SU-DHL-6 (cell line): ENCODE results near the gene PPFIBP1.

Experiments
- H2AFZ ChIP-seq: fragments of 200-600 bp; sonication (generic); 2 replicates; pipeline ENCODE4 v1.6.1; 2014; ENCODE audit warnings: low read depth, mild to moderate bottlenecking, moderate library complexity, mixed read lengths, antibody characterized with exemption, low read length; ENCODE audit not compliant: severe bottlenecking
- H3F3A ChIP-seq: fragments of 200-600 bp; shearing (Covaris generic); 2 replicates; pipeline ENCODE4 v1.6.0; 2016; ENCODE audit warnings: antibody characterized with exemption, mild to moderate bottlenecking; ENCODE audit not compliant: insufficient read depth
- H3K27ac ChIP-seq: fragments of 200-600 bp; sonication (generic); 2 replicates; pipeline ENCODE4 v1.5.1; 2016; ENCODE audit warnings: low read depth, mild to moderate bottlenecking, low read length, moderate library complexity, mixed read lengths
- H3K27me3 ChIP-seq: fragments of 200-600 bp; sonication (generic), shearing (Covaris generic); 2 replicates; pipeline ENCODE4 v1.6.0; 2014; ENCODE audit warnings: mild to moderate bottlenecking, low read length
- H3K36me3 ChIP-seq: fragments of 200-600 bp; sonication (generic); 2 replicates; pipeline ENCODE4 v1.6.1; 2014; ENCODE audit warnings: mild to moderate bottlenecking, low read length, mixed read lengths
- H3K4me2 ChIP-seq: fragments of 300-600, 200-600 bp; shearing (Covaris generic), sonication (generic); 2 replicates; pipeline ENCODE4 v1.6.0; 2014; ENCODE audit warnings: low read length, low read depth, mild to moderate bottlenecking; ENCODE audit not compliant: poor library complexity, severe bottlenecking
- H3K4me3 ChIP-seq: fragments of 200-600 bp; sonication (generic); 2 replicates; pipeline ENCODE4 v1.5.1; 2014; ENCODE audit warnings: antibody characterized with exemption, low read length, mild to moderate bottlenecking, mixed read lengths; ENCODE audit not compliant: insufficient read depth, poor library complexity, severe bottlenecking
- H3K79me2 ChIP-seq: fragments of 200-600 bp; sonication (generic); 2 replicates; pipeline ENCODE4 v1.6.1; 2014; ENCODE audit warnings: mild to moderate bottlenecking, low read length, moderate library complexity; ENCODE audit not compliant: insufficient read depth
- H3K9ac ChIP-seq: fragments of 200-600 bp; sonication (generic); 2 replicates; pipeline ENCODE4 v1.7.0; 2014; ENCODE audit warnings: mild to moderate bottlenecking, low read length
- H3K9me2 ChIP-seq: fragments of 200-600 bp; sonication (generic); replicated peaks from 2 replicates; pipeline ENCODE4 v1.6.1; 2014; ENCODE audit warnings: low read length; ENCODE audit not compliant: insufficient read depth
- H3K9me3 ChIP-seq: fragments of 200-600 bp; sonication (generic); 2 replicates; pipeline ENCODE4 v1.6.1; 2014; ENCODE audit warnings: low read length, mixed read lengths; ENCODE audit not compliant: insufficient read depth
- H4K20me1 ChIP-seq: fragments of 200-600 bp; sonication (generic); 2 replicates; pipeline ENCODE4 v1.6.1; 2014; ENCODE audit warnings: low read depth, mild to moderate bottlenecking, antibody characterized with exemption, low read length, moderate library complexity, mixed read lengths
- EZH2phosphoT487 ChIP-seq: fragments of 200-600 bp; sonication (generic), shearing (Covaris generic); conservative IDR thresholded peaks from 2 replicates; pipeline ENCODE4 v1.6.1; 2018; ENCODE audit warnings: mild to moderate bottlenecking, antibody characterized with exemption, low read length, moderate library complexity, mixed read lengths
- TF ChIP-seq, protein P1 (sequence below): fragments of 200-600 bp; sonication (generic); IDR thresholded peaks from one replicate; pipeline ENCODE4 v1.5.1; 2017; ENCODE audit warnings: antibody characterized with exemption, mild to moderate bottlenecking, low read length, moderate library complexity; ENCODE audit not compliant: insufficient read depth, poor library complexity, severe bottlenecking

PPFIBP1 gene

DNA sequence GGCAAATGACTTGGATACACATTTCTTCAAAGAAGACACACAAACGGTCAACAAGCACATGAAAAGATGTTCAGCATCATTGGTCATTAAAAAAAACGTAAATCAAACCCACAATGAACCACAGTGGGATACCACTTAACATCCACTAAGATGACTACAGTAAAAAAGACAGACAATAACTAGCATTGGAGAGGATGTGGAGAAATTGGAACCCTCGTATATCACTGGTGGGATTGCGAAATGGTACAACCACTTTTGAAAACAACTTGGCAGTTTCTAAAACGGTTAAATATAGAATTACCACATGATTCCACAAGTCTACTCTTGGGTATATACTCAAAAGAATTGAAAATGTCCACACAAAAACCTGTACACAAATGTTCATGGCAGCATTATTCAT is 25.2 kb upstream of the PPFIBP1 start:
- Histone ChIP-seq H3K79me2 (no peaks in the 10 kb centered on the region), H2AFZ (no peak overlapping the region), H3K4me3 (no peak overlapping the region), H3K9me2 (no peaks in the 10 kb centered on the region), H3K9me3 (no peaks in the 10 kb centered on the region), H3K9ac (no peak overlapping the region), H3F3A (no peaks in the 10 kb centered on the region), H4K20me1 (no peaks in the 10 kb centered on the region), H3K27me3 (no peaks in the 10 kb centered on the region), H3K36me3 (no peaks in the 10 kb centered on the region), H3K4me2 (no peak overlapping the region), H3K27ac (no peak overlapping the region)
- TF ChIP-seq, protein P1, sequence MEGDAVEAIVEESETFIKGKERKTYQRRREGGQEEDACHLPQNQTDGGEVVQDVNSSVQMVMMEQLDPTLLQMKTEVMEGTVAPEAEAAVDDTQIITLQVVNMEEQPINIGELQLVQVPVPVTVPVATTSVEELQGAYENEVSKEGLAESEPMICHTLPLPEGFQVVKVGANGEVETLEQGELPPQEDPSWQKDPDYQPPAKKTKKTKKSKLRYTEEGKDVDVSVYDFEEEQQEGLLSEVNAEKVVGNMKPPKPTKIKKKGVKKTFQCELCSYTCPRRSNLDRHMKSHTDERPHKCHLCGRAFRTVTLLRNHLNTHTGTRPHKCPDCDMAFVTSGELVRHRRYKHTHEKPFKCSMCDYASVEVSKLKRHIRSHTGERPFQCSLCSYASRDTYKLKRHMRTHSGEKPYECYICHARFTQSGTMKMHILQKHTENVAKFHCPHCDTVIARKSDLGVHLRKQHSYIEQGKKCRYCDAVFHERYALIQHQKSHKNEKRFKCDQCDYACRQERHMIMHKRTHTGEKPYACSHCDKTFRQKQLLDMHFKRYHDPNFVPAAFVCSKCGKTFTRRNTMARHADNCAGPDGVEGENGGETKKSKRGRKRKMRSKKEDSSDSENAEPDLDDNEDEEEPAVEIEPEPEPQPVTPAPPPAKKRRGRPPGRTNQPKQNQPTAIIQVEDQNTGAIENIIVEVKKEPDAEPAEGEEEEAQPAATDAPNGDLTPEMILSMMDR = no peak
- no peak for TF ChIP-seq EZH2phosphoT487

DNA sequence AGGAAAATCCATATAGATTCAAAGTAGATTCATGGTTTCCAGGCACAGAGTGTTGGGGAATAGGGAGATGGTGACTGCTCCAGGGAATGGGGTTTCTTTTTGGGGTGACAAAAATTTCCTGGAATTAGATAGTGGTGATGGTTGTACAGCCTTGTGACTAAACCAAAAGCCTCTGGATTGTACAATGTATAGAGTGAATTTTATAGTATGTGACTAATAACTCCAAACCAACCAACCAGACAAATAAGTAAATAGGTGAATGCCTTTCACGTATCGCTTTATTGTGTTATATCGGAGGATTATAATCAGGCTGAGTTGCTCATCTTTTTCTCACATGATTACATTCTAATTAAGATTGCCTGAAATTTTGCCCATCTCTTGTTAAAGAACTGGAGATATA is 24.6 kb upstream of the PPFIBP1 start:
- Histone ChIP-seq H3K4me2 (no peak overlapping the region), H3K9me3 (no peaks in the 10 kb centered on the region), H2AFZ (no peak overlapping the region), H3K27me3 (no peaks in the 10 kb centered on the region), H3K27ac (no peak overlapping the region), H3K9ac (no peak overlapping the region), H3K4me3 (no peak overlapping the region), H3K9me2 (no peaks in the 10 kb centered on the region), H3K79me2 (no peaks in the 10 kb centered on the region), H4K20me1 (no peaks in the 10 kb centered on the region), H3F3A (no peaks in the 10 kb centered on the region), H3K36me3 (no peaks in the 10 kb centered on the region)
- TF ChIP-seq EZH2phosphoT487 = no peak
- TF ChIP-seq, protein P1 = no peak

DNA sequence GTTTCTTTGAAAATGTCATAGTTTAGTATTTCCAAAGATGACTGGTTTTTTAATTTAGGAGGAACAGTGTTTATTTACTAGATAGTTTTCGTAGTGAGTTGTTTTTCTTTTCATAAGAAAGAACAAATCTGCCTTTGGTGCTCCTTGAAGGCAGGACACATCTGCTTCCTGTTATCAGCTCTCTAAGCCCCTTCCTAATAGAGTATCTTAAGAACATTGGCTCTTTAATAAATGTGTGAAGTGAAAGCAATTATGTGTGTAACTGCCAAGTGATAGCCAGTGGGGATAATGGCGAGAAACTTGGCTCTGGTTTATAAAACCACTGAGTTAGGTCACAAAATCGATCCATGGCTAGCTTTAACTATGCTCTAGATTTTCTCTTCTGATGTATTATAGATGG is 23.5 kb upstream of the PPFIBP1 start:
- Histone ChIP-seq H3K9ac (no peak overlapping the region), H3K4me3 (no peak overlapping the region), H3K27ac (no peak overlapping the region), H3K9me2 (no peaks in the 10 kb centered on the region), H3K36me3 (no peaks in the 10 kb centered on the region), H4K20me1 (no peaks in the 10 kb centered on the region), H3F3A (no peaks in the 10 kb centered on the region), H3K9me3 (no peaks in the 10 kb centered on the region), H2AFZ (no peak overlapping the region), H3K27me3 (no peaks in the 10 kb centered on the region), H3K4me2 (no peak overlapping the region), H3K79me2 (no peaks in the 10 kb centered on the region)
- TF ChIP-seq, protein P1 = no peak
- TF ChIP-seq EZH2phosphoT487 = no peak
